Fibroblast of upper back skin (primary cell): ENCODE results near the gene PAK2.
"Not testable (repeated sequence)": the region's sequence is repeated elsewhere in the genome, so short reads cannot be mapped to it uniquely, and the experiment has no call there.

Experiments
- DNase-seq: peaks from one replicate; pipeline ENCODE4 v3.0.0-alpha.2; 2013

Gene PAK2

DNA sequence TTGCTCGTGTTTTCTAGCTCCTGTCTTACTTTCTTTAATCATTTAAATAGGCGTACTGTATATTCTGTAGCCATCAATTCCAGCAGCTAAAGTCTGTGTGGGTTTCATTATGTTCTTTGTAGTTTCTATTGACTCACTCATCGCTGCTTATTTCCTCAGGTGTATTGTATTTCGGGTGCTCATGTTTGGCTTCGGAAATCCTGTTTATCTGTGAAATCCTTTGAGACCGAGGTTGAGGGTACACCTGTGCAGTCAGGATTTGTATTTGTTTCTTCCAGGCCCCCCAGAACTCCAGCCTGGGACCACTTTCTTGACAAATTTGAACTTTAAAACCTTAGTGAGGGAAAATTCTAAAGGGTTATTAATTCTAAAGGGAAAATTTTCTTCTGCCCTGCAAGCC lies 2.0 kb upstream of the PAK2 start:
- DNase-seq, result no peak

DNA sequence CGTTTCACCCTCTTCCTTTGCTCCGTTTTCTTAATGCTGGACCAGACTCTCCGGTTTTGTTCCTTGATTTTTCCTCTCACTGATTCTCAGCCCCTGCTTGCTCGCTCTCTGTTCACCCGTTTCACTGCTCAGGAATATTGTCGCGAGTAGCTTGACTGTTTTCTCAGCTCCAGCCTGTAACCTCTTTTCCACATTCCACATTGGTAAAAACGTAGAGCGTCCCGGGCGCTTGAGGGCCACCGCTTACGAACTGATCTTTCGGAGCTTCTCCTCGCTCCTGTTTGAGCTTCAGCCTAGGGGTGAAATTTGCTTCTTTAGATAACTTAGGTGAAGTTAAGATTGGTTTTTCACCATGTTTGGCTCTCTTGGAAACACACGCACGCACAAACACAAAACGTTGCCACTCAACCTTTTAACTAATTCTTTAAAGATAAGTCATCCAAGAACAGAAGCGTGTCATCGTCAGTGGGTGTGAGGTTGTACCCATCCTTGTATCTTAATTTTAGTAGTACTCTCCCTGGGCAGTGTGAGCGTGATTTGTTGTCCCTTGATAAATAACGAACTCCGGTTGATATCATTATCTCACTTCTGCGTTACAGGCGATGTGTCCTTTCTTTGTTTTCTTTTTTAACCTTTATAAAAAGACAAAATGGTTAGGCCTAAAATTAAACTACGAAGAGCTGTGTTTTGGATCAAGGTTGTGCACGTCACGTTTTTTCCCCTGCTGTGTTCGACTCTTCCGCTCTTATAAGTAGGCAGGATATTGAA lies 1.0 kb downstream of the PAK2 start:
- DNase-seq, result peak; percentile 42

DNA sequence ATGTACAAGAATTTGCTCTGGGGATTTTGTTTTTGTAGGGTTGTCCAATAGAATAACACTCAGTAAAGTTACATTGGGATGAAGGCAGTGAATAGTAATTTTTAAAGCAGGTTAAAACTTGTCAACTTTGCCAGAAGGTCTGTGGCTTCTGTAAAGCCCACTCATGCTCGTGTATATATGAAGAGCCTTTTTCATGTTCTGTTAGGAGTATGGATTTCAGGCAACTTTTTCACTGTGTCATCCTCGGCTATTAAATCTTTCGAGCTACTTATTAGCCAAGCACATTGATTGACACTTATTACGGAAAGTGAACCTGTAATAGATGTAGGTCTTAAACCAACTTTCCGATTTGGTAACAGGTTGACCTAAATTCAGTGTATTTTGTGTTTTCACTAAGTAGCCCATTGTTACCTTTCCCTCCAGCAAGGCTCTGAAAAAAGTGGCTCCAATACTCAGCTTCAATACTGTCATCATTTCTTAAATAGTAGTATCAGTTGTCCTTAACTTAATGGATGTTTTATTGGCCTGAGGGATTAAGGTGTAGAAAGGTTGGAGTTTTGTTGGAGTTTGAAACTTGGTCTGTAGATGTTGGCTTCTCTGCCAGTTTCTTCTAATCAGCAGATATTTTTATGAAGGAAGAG lies 1.7 kb downstream of the PAK2 start:
- no peak for DNase-seq

DNA sequence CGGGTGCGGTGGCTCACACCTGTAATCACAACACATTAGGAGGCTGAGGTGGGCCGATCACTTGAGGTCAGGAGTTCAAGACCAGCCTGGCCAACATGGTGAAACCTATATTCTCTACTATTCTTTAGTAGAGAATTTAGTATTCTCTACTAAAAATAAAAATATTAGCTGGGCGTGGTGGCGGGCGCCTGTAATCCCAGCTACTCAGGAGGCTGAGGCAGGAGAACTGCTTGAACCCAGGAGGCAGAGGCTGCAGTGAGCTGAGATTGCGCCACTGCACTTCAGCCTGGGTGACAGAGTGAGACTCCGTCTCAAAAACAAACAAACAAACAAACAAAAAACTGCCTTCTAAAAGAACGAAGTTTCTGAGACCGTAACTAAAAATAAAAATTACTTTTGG lies 3.9 kb downstream of the PAK2 start:
- not testable (repeated sequence) for DNase-seq

DNA sequence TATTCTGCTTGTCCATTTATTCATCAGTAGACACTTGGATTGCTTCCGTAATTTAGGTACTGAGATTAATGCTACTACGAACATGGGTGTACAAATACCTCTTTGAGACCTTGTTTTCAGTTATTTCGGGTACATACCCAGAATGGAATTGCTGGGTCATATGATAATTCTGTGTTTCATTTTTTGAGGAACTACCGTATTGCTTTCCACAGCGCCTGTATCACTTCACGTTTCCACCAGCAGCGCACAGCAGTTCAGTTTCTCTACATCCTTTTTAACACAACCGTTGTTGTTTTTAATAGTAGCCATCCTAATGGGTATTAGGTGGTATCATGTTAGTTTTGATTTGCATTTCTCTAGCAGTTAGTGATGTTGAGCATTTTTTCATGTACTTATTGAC lies 9.5 kb downstream of the PAK2 start:
- DNase-seq, result no peak

DNA sequence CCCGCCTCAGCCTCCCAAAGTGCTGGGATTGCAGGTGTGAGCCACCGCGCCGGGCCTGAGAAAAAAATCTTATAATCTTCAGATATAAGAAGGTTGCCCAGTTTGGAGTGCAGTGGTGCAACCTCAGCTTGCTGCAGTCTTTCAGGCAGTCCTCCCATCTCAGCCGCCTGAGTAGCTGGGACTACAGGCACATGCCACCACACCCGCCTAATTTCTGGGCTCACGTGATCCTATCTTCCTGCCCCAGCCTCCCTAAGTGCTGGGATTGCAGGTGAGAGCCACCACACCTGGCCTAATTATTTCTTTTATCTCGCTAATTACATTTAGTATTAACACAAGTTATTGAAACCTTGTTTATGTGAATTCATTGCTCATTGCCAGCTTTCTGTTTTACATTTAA lies 13.5 kb downstream of the PAK2 start:
- DNase-seq, result no peak

DNA sequence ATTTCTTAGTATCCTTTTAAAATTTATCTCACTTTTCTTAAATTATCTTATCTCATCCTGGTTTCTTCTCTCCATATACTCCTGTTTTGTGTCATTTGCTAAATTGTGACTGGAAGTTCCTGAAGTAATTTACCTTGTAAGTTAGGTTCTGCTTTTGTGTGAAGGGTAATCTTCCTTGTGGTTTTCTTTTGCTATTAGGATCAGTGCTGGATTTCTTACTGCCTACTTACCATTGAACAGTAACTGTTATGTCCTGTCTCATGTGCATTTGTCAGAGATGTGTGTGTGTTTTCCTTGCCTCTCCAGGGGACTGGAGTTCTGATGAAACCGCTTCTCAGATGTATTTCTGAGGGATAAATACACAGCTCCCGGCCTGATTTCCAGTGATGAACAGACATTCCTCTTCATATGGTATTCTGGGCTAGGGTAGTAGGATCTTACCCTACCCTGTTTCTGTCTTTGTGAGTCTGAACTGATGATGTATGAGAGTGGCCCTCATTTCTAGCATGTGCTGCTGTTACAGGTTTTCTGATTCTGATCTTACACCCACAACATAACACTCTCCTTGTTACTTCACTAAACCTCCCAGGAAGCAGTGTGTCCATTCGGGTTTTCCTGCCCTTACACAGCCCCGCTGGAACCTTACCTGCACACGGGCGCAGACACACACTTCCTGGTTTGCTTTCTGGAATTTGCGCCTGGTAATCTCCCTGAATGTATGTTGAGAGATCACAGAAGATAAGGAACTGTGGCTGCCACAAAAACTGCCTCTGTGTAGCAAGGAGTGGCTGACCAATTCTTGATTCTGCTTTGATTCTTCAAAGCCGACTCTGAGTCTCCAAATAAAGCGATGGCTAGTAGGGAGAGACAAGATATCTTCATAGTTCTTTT lies 14.7 kb downstream of the PAK2 start:
- DNase-seq, result peak; percentile 11

DNA sequence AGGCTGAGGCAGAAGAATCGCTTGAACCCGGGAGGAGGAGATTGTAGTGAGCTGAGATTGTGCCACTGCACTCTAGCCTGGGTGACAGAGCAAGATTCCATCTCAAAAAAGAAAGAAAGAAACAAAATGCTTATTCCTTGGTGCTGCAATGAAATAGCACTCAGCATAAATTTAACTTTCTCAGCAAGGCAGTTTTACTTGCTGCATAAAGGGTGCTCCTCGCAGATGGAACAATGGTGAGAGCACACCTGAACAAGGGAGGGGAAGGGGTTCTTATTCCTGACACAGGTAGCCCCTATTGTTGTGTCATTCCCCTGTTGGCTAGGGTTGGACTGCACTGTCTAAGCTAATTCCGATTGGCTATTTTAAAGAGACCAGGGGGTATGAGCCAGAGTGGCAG lies 17.1 kb downstream of the PAK2 start:
- DNase-seq, result no peak

DNA sequence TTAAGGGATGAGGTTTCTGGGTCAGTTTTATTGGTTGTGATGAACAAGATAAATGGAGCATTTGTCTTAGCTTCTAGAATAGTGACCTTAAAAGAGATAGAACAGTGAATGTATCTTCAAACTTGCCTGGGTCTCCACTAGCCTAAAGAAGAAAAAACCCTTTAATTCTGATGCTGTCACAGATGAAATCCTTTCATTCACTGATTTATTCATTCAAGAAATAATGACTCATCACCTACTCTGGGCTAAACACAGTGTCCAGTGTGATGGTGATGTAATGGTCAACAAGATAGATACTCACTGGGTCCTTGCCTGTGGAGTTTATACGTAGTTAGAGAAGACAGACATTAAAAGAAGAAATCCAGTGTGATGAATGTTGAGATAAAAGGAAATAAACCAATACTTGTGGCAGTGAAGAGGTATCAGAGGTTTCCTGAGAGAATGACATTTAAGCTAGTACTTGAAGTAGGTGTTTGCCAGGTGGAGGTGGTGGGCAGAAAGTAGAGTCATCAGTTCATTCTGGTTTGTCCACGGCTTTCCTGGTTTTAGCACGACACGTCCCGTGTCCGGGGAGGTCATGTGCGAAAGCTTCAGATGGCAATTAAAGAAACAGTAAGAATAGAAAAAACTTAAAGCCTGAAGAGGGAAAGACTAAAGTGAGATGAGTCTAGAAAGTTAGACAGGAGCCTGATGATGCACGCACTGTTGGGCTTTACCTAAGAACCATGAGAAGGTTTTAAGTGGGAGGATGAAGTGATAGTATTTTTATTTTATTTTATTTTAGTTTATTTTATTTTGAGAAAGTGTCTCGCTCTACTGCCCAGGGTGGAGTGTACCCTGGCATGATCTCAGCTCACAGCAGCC lies 18.5 kb downstream of the PAK2 start:
- DNase-seq, result peak; percentile 54

DNA sequence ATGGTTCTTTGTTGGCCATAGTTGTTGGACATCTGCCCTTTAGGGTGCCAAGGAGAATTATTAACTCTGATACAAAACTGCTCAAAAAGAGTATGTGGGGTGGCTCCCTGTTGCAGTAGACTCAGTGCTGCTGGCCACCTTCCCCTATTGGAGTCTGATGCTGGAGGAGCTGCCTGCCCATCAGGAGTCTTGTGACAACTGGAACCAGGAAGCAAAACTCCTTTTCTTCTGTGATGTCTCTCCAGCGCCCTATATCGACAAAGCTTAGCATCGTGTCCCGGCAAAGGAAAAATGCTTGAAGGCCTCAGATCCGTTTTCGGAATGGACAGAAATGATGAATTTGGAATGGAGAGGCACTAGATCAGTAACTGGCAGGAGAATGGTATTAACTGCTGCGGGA lies 23.5 kb downstream of the PAK2 start:
- no peak for DNase-seq

DNA sequence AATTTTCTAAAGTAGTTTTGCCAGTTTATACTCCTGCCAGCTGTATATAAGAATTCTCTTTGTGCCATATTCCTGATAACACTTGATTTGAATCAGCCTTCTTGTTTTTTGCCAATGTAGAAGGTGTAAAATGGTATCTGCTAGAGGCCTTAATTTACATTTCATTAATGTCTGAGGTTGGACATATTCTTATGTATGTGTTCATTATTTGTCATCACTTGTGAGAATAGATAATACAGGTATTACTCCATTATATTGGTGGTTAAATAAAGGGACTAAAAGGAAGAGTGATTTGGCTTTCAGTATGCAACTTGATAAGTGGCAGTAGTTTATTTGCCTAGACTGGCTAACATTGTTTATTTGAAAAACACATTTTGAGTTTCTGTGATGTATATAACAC lies 25.8 kb downstream of the PAK2 start:
- DNase-seq, result no peak

DNA sequence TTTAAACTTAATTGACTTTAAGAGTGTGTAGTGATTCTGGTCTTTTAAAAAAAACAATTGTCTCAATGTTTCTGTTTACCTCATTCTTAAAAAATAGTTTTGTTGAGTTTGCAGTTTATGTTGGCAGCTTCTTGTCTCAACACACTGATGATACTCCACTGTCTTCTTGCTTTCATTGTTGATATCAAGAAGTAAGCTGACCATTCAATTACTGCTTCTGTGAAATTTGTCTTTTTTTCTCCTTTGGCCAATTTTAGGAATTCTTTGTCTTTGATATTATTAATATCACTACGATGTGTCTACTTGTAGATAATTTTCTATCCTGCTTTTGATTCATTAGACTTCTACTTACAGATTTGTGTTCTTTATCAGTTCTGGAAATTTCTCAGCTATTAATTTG lies 31.4 kb downstream of the PAK2 start:
- no peak for DNase-seq

DNA sequence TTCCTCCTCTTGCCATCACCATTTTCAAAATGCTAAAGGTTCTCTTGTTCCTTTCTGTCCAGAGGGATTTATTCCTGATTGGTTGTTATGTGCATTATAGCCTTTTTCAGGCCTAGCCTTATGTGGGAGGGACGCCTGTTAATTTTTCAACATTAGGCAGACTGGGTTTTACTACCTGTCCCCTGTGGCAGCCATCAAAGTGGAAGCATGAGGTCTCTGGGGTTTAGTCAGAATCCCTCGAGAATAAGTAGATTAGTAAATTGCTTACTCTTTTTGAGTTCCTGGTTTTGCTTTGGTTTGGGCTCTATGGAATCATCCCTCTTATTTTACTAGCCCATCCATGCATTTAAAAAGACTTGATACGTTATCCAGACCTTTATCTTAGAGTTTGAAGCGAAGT lies 32.4 kb downstream of the PAK2 start:
- no peak for DNase-seq

DNA sequence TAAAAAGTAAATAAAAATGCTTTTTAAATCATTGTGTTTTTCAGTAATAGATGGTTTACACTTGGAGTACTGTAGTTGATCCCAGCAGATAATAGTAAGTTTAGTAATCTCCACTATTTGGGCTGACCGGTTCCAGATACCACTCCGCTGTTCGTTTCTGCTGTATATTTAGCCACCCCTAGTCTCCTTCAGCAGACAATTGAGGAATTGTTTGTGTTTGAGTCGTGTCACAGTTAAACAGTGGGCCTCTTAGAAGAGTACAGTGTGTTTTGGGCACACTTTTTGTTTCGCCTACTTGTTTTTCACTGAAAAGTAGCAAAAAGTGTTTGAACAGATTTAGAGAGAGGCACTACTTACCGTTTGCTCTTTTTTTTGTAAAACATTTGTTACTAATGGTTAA lies 33.2 kb downstream of the PAK2 start:
- no peak for DNase-seq

DNA sequence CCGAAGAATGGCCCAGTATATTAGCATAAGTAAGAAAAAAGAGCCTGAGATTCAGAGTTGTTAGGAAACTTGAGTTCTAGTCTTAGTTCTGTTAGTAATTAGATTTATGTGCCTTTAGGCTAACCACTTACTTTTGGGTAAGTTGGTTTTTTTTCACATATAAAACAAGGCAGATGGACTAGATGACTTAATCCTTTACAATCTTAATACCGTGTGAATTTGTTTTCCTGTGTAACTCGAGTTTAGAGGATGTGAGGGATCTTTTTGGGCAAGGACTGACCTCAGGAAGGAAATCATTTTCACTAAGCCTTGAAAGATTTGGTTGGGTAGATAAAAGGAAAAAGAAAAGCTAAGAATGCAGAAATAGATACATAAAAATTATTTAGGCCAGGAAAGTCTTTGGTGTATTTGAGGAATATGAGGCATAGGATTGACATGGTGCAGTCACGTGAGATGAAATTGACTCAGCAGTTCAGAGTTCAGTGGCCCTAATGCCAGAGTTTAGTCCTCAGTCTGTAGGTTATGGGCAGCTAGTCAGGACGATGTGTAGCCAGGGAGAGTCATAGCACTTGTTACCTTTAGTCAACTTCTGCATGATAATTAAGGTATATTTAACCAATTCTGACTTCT lies 34.6 kb downstream of the PAK2 start:
- DNase-seq, result no peak

DNA sequence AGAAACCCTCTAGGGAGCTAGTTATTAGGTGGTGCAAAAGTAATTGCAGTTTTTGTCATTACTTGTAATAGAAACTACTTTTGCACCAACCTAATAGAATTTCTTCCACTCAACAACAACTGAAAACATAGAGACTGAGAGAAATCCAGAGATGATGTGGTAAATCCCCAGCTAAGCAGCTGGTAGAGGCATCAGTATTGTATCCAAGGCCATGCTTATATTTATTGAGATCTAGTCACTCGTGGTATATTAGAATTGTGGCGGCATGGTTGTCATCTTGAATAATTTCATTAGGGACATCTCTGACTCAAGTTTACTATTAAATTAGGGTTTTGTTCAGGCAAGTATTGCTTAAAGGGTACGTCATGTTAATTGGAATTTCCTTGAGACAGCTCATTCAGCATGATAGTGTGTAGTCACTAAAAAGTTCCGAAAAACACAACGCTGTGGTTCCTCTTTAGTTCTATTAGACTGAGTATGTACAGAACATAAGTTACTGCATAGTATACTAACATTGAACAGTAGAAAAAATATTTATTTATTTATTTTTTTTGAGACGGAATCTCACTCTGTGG lies 35.3 kb downstream of the PAK2 start:
- DNase-seq, result peak; percentile 11

DNA sequence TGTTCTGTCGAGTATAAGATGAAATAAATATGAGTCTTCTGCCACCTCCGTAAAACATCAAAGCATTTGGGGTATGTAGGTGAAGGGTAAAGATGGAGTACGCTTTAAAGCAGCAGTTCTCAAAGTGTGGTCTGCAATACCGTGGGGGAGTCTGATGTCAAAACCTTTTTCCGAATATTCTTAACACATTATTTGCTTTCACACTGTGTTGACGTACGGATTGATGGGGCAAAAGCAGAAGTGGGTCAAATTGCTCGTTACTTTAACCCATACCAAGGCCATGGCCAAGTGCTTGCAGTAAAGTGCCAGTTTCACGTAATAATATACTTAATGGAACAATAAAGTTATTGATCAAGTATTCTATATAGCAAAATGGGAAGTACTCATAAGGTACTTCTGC lies 36.3 kb downstream of the PAK2 start:
- no peak for DNase-seq

DNA sequence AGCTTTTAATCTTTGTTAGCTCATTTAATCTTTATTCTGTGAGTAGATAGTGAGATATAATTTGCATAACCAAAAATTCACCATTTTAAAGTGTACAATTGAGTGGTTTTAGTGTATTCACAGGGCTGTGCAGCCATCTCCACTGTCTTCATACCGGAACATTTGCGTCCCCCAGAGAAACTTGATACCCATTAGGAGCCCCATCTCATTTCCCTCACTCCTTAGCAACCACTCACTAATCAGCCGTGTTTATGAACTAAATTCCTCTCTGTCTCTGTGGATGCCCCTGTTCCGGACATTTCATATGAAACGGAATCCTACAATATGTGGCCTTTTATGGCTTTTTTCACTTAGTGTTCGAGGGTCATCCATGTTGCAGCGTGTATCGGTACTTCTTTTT lies 38.2 kb downstream of the PAK2 start:
- no peak for DNase-seq

DNA sequence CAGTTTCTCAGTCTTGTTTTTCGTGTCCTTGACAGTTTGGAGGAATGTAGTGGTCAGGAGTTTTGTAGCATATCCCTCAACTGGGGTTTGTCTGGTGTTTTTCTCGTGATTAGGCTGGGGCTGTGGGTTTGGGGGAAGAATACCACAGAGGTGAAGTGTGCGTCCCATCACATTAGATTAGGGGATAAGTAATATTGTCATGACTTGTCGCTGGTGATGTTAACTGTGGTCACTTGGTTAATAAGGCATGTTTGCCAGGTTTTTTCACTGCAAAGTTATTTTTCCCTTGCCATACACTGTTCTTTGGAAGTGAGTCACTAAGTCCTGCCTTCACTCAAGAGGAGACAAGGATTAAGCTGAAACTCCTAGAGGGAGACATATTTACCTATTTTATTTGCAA lies 39.1 kb downstream of the PAK2 start:
- DNase-seq, result peak; percentile 72

DNA sequence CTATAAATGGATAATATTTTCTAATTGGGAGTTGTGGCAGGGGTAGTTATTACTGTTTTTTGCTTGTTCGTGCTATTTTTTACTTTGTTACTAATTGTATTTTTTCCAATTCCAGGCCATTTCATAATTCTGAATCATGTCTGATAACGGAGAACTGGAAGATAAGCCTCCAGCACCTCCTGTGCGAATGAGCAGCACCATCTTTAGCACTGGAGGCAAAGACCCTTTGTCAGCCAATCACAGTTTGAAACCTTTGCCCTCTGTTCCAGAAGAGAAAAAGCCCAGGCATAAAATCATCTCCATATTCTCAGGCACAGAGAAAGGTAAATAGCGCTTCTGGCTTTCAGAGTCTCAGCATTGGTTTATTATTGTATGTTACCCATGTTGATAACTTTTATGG lies 42.9 kb downstream of the PAK2 start:
- DNase-seq, result no peak

DNA sequence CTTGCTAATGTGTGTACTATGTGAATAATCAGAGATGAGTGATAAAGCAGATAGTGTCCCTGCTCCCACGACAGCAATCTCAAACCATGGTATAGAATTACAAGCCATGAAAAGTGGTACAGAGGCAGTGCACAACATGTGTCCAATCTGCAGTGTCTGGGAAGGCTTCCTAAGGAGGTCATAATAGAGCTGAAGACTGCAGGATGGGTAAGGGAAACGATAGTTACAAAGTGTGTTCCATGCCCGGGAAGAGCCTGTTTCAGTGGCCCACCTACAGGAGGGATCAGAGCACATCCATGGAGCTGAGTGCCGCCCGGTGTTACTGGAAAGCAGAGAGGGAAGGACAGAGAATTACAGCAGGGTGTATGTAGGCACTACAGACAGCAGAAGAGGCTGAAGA lies 48.9 kb downstream of the PAK2 start:
- DNase-seq, result no peak

DNA sequence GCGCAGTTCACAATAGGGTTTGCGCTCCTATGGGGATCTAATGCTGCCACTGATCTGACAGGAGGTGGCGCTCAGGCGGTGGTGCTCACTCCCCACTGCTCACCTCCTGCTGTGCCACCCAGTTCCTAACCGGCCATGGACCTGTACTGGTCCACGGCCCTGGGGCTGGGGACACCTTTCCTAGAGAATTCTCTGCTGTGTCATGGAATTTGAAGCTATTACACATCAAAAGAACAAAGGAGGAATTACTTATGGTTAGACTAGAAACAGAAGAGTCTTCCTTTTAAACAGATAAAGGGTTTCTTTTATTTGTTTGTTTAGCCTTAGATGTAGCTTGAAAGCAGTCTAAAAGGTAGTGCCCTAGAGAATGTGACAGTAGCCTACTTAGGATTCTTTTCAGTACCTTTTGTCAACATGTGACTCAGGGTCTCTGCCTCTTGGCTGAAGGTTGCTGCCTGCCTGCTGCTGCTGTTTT lies 50.3 kb downstream of the PAK2 start:
- DNase-seq, result no peak
